NCI-H345 (cell line): ENCODE measurements around the gene STUB1.

Source experiments
- DNase-seq: peaks from one replicate; lab custom pipeline; 2025; lab: John Stamatoyannopoulos, UW

The STUB1 gene

DNA sequence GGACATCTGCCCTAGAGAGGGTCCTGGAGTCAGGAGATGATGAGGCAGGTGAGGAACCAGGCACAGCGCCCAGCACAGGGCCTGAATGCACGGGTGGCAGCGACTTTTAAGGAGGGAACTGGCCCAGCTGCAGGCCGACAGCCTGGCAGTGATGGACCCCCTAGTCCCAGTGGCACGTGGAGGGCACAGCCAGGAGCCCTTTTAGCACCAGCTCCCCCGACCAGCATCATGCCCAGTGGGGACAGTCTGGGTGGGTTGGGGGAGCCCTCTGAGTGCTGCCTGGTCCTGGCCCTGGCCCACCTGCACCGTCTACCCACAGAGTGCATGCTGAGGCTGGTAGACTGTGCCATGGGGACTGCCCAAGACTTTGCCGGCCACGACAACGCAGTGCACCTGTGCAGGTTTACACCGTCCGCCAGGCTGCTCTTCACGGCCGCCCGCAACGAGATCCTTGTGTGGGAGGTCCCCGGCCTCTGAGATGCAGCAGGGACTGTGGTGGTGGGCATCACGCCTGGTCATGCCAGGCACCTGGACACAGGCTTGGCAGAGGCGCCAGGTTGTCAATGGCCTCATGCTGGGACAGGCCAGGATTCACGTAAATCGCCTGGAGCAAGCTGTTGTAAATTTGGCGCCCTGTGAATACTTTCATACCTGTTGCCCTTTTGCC, 13.0 kb upstream of the STUB1 start:
- no peak for DNase-seq

GRCh38 chr16:667780-668518, 12.3 kb upstream of the STUB1 start, which contains the start of gene RHOT2:
Gene RHOT2 (plus strand): TSS chr16:668132. CDS start chr16:668200, 68 bp downstream.
- DNase-seq, result peak; percentile 93

- no peak for DNase-seq
Observed at GRCh38 chr16:668519-669171, 11.6 kb upstream of the STUB1 start.

DNA sequence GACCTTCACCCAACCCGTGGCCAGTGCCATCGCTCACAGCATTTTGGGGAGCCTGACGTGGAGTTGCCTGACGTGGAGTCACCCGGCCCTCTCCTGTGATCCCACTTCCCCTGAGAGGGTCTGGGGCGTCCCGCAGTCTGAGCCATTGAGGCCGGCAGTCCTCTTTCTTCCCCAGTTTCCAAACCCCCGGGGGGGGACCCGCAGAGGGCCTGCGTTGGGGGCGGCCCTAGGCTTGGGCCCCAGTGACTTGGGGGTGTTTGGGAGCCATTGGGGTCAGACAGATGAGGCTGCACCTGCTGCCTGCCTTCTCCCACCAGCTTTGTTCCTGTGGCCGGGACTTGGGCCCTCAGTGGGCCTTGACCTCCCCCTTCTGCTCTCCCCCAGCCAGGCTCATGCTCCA, 10.5 kb upstream of the STUB1 start:
- DNase-seq, result no peak

GRCh38 chr16:670485-671352, 9.5 kb upstream of the STUB1 start:
- no peak for DNase-seq

- no peak for DNase-seq
Observed at GRCh38 chr16:671353-672131, 8.7 kb upstream of the STUB1 start.

- no peak for DNase-seq
Observed at GRCh38 chr16:672371-672770, 7.8 kb upstream of the STUB1 start.

DNA sequence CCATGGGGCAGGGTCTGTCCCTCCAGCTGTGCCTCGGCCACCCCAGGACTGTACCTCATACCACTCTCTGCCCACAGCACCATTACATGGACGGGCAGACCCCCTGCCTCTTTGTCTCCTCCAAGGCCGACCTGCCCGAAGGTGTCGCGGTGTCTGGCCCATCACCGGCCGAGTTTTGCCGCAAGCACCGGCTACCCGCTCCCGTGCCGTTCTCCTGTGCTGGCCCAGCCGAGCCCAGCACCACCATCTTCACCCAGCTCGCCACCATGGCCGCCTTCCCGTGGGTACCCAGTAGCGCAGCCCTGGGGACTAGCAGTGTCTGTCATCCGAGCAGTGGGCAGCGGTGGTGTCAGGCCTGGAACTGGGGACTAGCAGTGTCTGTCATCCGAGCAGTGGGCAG, 7.4 kb upstream of the STUB1 start:
- DNase-seq, result no peak

- no peak for DNase-seq
Observed at GRCh38 chr16:673399-673991, 6.7 kb upstream of the STUB1 start.

GRCh38 chr16:674214-674881, 5.9 kb upstream of the STUB1 start:
- no peak for DNase-seq

- DNase-seq, result no peak
Observed at GRCh38 chr16:674968-675883, 5.0 kb upstream of the STUB1 start, which contains the start of gene RHBDL1. Gene RHBDL1 (plus strand): TSS chr16:675671. CDS start chr16:675791, 120 bp downstream.

GRCh38 chr16:675884-676564, 4.2 kb upstream of the STUB1 start:
- no peak for DNase-seq

DNA sequence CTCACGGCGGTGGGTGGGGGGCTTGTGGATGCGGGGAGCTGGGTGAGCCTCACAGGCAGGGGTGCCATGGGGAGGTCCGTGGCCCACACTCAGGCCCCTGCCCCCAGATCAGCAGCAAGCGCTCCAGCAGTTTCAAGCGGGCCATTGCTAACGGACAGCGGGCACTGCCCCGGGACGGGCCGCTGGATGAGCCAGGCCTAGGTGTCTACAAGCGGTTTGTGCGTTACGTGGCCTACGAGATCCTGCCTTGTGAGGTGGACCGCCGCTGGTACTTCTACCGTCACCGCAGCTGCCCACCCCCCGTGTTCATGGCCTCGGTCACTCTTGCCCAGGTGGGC, 3.7 kb upstream of the STUB1 start:
- no peak for DNase-seq

- DNase-seq, result peak; percentile 93
Observed at GRCh38 chr16:676913-677312, 3.3 kb upstream of the STUB1 start.

DNA sequence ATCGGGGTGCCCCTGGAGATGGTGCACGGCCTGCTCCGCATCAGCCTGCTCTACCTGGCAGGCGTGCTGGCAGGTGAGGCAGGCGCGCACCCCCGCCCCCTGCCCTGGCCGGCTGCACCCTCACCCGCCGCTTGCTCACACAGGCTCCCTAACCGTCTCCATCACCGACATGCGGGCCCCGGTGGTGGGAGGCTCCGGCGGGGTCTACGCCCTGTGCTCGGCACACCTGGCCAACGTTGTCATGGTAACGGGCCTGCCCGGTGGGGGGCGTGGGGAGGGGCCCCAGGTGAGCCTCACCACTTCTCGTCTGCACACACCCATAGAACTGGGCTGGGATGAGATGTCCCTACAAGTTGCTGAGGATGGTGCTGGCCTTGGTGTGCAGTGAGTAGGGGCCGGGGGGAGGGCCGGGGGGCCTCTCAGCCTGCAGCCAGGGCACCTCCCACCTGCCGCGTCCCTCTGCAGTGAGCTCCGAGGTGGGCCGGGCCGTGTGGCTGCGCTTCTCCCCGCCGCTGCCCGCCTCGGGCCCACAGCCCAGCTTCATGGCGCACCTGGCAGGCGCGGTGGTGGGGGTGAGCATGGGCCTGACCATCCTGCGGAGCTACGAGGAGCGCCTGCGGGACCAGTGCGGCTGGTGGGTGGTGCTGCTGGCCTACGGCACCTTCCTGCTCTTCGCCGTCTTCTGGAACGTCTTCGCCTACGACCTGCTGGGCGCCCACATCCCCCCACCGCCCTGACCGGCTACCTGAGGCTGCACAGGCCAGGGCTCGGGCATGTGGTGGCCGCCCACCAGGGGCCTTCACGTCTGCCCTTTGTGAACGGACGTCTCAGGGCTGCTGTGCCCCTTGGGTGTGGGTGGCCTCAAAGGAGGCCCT, 2.7 kb upstream of the STUB1 start:
- DNase-seq, result peak; percentile 75

GRCh38 chr16:678209-678857, 1.9 kb upstream of the STUB1 start:
- DNase-seq, result no peak
